GM23338 (cell line): ENCODE measurements around the gene GSN.

ENCODE experiments used
- CREB1 ChIP-seq: fragments of 250-450 bp; sonication (Bioruptor Pico); IDR thresholded peaks from 2 replicates; pipeline ENCODE4 v1.5.0; 2020; ENCODE audit warnings: low read depth, mild to moderate bottlenecking, moderate library complexity
- CTCF ChIP-seq, 2 experiments: fragments of 200-600 bp in 1 of 2; sonication (generic) in 1 of 2; conservative IDR thresholded peaks; 2 replicates each; pipeline versions ENCODE4 v1.5.1 to v1.6.1; 2016 to 2017; ENCODE audit warnings: antibody characterized with exemption in 2 of 2, low read depth in 2 of 2, mild to moderate bottlenecking in 2 of 2, moderate library complexity in 1 of 2
- ETS1 ChIP-seq: IDR thresholded peaks from 2 replicates; pipeline ENCODE4 v1.6.1; 2016; ENCODE audit warnings: antibody characterized with exemption
- EZH2 ChIP-seq: fragments of 200-600 bp; sonication (generic); IDR thresholded peaks from one replicate; pipeline ENCODE4 v1.8.0; 2017; ENCODE audit warnings: antibody characterized with exemption, mild to moderate bottlenecking, low read depth; ENCODE audit not compliant: unreplicated experiment
- EZH2phosphoT487 ChIP-seq: fragments of 200-600 bp; sonication (generic); IDR thresholded peaks from one replicate; pipeline ENCODE4 v1.8.1; 2018; ENCODE audit warnings: antibody characterized with exemption; ENCODE audit not compliant: unreplicated experiment
- JUNB ChIP-seq: IDR thresholded peaks from one replicate; pipeline ENCODE4 v1.6.1; 2016; ENCODE audit warnings: antibody characterized with exemption; ENCODE audit not compliant: unreplicated experiment
- POLR2AphosphoS5 ChIP-seq: IDR thresholded peaks from 2 replicates; pipeline ENCODE4 v1.6.1; 2016; ENCODE audit warnings: antibody characterized with exemption, low read depth
- STAT1 ChIP-seq: IDR thresholded peaks from one replicate; pipeline ENCODE4 v1.6.1; 2016; ENCODE audit warnings: antibody characterized with exemption; ENCODE audit not compliant: unreplicated experiment
- ZNF114 ChIP-seq: fragments of 250-450 bp; sonication (Bioruptor Pico); IDR thresholded peaks from 2 replicates; pipeline ENCODE4 v1.5.0; 2020; ENCODE audit warnings: mild to moderate bottlenecking, moderate library complexity
- ZNF331 ChIP-seq: fragments of 250-450 bp; sonication (Bioruptor Pico); IDR thresholded peaks from 2 replicates; pipeline ENCODE4 v1.5.0; 2020; ENCODE audit warnings: low read depth, mild to moderate bottlenecking, moderate library complexity
- TF ChIP-seq, protein P1 (sequence below): IDR thresholded peaks from one replicate; pipeline ENCODE4 v1.6.1; 2018; ENCODE audit warnings: antibody characterized with exemption; ENCODE audit not compliant: unreplicated experiment
- TF ChIP-seq, protein P2 (sequence below): fragments of 250-450 bp; sonication (Bioruptor Pico); IDR thresholded peaks from 2 replicates; pipeline ENCODE4 v1.5.0; 2020; ENCODE audit warnings: mild to moderate bottlenecking, moderate library complexity

DNA sequence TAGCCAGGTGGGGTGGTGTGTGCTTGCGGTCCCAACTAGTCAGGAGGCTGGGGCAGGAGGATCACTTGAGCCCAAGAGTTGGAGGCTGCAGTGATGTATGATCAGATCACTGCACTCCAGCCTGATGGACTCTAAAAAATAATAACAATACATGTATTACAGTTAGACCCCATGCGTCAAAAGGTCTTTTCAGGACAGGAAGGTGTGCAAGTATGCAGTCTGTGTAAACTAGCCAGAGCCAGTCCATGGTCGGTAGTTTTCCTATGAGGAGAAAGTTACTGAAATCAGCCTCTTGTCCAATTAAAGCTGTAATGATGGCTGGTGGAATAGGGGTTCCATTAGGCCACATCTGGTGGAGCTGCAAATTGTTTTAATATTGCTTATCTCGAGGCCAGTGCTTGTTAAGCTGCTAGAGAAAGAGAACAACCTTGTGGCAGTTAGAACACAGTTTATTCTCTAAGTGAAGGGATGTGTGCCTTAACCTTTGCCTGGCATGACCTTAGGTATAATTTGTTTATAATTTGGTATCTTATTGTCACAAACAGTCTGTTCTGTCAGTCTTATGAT, 103.6 kb downstream of the GSN start:
- no peak for TF ChIP-seq CTCF (conservative IDR thresholded peaks at IDR 0.05; ENCODE audit: low read depth in 2 of 2)
- no peak for TF ChIP-seq EZH2phosphoT487
- no peak for TF ChIP-seq EZH2
- TF ChIP-seq, protein P1, sequence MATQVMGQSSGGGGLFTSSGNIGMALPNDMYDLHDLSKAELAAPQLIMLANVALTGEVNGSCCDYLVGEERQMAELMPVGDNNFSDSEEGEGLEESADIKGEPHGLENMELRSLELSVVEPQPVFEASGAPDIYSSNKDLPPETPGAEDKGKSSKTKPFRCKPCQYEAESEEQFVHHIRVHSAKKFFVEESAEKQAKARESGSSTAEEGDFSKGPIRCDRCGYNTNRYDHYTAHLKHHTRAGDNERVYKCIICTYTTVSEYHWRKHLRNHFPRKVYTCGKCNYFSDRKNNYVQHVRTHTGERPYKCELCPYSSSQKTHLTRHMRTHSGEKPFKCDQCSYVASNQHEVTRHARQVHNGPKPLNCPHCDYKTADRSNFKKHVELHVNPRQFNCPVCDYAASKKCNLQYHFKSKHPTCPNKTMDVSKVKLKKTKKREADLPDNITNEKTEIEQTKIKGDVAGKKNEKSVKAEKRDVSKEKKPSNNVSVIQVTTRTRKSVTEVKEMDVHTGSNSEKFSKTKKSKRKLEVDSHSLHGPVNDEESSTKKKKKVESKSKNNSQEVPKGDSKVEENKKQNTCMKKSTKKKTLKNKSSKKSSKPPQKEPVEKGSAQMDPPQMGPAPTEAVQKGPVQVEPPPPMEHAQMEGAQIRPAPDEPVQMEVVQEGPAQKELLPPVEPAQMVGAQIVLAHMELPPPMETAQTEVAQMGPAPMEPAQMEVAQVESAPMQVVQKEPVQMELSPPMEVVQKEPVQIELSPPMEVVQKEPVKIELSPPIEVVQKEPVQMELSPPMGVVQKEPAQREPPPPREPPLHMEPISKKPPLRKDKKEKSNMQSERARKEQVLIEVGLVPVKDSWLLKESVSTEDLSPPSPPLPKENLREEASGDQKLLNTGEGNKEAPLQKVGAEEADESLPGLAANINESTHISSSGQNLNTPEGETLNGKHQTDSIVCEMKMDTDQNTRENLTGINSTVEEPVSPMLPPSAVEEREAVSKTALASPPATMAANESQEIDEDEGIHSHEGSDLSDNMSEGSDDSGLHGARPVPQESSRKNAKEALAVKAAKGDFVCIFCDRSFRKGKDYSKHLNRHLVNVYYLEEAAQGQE, result no peak
- TF ChIP-seq JUNB, result no peak
- TF ChIP-seq, protein P2, sequence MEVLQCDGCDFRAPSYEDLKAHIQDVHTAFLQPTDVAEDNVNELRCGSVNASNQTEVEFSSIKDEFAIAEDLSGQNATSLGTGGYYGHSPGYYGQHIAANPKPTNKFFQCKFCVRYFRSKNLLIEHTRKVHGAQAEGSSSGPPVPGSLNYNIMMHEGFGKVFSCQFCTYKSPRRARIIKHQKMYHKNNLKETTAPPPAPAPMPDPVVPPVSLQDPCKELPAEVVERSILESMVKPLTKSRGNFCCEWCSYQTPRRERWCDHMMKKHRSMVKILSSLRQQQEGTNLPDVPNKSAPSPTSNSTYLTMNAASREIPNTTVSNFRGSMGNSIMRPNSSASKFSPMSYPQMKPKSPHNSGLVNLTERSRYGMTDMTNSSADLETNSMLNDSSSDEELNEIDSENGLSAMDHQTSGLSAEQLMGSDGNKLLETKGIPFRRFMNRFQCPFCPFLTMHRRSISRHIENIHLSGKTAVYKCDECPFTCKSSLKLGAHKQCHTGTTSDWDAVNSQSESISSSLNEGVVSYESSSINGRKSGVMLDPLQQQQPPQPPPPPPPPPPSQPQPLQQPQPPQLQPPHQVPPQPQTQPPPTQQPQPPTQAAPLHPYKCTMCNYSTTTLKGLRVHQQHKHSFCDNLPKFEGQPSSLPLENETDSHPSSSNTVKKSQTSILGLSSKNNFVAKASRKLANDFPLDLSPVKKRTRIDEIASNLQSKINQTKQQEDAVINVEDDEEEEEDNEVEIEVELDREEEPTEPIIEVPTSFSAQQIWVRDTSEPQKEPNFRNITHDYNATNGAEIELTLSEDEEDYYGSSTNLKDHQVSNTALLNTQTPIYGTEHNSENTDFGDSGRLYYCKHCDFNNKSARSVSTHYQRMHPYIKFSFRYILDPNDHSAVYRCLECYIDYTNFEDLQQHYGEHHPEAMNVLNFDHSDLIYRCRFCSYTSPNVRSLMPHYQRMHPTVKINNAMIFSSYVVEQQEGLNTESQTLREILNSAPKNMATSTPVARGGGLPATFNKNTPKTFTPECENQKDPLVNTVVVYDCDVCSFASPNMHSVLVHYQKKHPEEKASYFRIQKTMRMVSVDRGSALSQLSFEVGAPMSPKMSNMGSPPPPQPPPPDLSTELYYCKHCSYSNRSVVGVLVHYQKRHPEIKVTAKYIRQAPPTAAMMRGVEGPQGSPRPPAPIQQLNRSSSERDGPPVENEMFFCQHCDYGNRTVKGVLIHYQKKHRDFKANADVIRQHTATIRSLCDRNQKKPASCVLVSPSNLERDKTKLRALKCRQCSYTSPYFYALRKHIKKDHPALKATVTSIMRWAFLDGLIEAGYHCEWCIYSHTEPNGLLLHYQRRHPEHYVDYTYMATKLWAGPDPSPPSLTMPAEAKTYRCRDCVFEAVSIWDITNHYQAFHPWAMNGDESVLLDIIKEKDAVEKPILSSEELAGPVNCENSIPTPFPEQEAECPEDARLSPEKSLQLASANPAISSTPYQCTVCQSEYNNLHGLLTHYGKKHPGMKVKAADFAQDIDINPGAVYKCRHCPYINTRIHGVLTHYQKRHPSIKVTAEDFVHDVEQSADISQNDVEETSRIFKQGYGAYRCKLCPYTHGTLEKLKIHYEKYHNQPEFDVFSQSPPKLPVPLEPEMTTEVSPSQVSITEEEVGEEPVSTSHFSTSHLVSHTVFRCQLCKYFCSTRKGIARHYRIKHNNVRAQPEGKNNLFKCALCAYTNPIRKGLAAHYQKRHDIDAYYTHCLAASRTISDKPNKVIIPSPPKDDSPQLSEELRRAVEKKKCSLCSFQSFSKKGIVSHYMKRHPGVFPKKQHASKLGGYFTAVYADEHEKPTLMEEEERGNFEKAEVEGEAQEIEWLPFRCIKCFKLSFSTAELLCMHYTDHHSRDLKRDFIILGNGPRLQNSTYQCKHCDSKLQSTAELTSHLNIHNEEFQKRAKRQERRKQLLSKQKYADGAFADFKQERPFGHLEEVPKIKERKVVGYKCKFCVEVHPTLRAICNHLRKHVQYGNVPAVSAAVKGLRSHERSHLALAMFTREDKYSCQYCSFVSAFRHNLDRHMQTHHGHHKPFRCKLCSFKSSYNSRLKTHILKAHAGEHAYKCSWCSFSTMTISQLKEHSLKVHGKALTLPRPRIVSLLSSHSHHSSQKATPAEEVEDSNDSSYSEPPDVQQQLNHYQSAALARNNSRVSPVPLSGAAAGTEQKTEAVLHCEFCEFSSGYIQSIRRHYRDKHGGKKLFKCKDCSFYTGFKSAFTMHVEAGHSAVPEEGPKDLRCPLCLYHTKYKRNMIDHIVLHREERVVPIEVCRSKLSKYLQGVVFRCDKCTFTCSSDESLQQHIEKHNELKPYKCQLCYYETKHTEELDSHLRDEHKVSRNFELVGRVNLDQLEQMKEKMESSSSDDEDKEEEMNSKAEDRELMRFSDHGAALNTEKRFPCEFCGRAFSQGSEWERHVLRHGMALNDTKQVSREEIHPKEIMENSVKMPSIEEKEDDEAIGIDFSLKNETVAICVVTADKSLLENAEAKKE (CRISPR knock-in tag), result no peak
- no peak for TF ChIP-seq POLR2AphosphoS5
- TF ChIP-seq ETS1, result no peak
- TF ChIP-seq CREB1 (CRISPR knock-in tag), result no peak
- TF ChIP-seq ZNF114, result no peak
- TF ChIP-seq STAT1, result no peak
- TF ChIP-seq ZNF331 (CRISPR knock-in tag), result no peak
